SK-N-SH treated with all-trans-retinoic acid at 6 μM for 48 hours (cell line): ENCODE data around the gene TCF25.

Source experiments
- ATAC-seq: fragments of 200-7000 bp; cut with Tn5 transposase; 3 replicates; pipeline ENCODE4 v1.9.1; 2020; ENCODE audit warnings: mild to moderate bottlenecking, moderate library complexity
- ARNTL ChIP-seq: fragments of 450-650 bp; formaldehyde crosslinking; IDR thresholded peaks from 2 replicates; pipeline ENCODE4 v1.5.0; 2020; ENCODE audit warnings: low read depth, mild to moderate bottlenecking, moderate library complexity, borderline replicate concordance
- CREB5 ChIP-seq: fragments of 250-450 bp; sonication (Bioruptor Pico); IDR thresholded peaks from 2 replicates; pipeline ENCODE4 v1.5.1; 2020; ENCODE audit warnings: low read depth, mild to moderate bottlenecking, moderate library complexity
- CSDC2 ChIP-seq: fragments of 250-450 bp; sonication (Bioruptor Pico); IDR thresholded peaks from 2 replicates; pipeline ENCODE4 v1.5.0; 2020; ENCODE audit warnings: mild to moderate bottlenecking, moderate library complexity
- CSRNP3 ChIP-seq: fragments of 250-450 bp; sonication (Bioruptor Pico); IDR thresholded peaks from 2 replicates; pipeline ENCODE4 v1.5.1; 2021; ENCODE audit warnings: mild to moderate bottlenecking, moderate library complexity
- GLIS3 ChIP-seq: fragments of 250-450 bp; sonication (Bioruptor Pico); IDR thresholded peaks from 2 replicates; pipeline ENCODE4 v1.5.0; 2020; ENCODE audit warnings: mild to moderate bottlenecking, moderate library complexity
- ISL1 ChIP-seq: fragments of 250-450 bp; sonication (Bioruptor Pico); IDR thresholded peaks from 2 replicates; pipeline ENCODE4 v2.1.2; 2022; ENCODE audit warnings: mild to moderate bottlenecking, moderate library complexity
- OSR1 ChIP-seq: fragments of 250-450 bp; sonication (Bioruptor Pico); IDR thresholded peaks from 2 replicates; pipeline ENCODE4 v1.8.0; 2022; ENCODE audit warnings: moderate library complexity, mild to moderate bottlenecking, inconsistent platforms
- PATZ1 ChIP-seq: fragments of 250-450 bp; sonication (Bioruptor Pico); IDR thresholded peaks from 2 replicates; pipeline ENCODE4 v1.8.0; 2020; ENCODE audit warnings: mild to moderate bottlenecking, moderate library complexity, borderline replicate concordance
- POU6F1 ChIP-seq: fragments of 250-450 bp; sonication (Bioruptor Pico); IDR thresholded peaks from 2 replicates; pipeline ENCODE4 v1.8.0; 2021; ENCODE audit warnings: low read depth, mild to moderate bottlenecking, moderate library complexity, borderline replicate concordance
- PPARA ChIP-seq: fragments of 250-450 bp; sonication (Bioruptor Pico); IDR thresholded peaks from 2 replicates; pipeline ENCODE4 v1.5.0; 2020; ENCODE audit warnings: mild to moderate bottlenecking, borderline replicate concordance
- RARB ChIP-seq: fragments of 250-450 bp; sonication (Bioruptor Pico); IDR thresholded peaks from 2 replicates; pipeline ENCODE4 v1.8.0; 2021; ENCODE audit warnings: mild to moderate bottlenecking, moderate library complexity
- SNAI2 ChIP-seq: fragments of 250-450 bp; sonication (Bioruptor Pico); IDR thresholded peaks from 2 replicates; pipeline ENCODE4 v1.5.0; 2020; ENCODE audit warnings: mild to moderate bottlenecking, moderate library complexity
- TCF4 ChIP-seq: fragments of 250-450 bp; sonication (Bioruptor Pico); IDR thresholded peaks from 2 replicates; pipeline ENCODE4 v1.8.0; 2021; ENCODE audit warnings: mild to moderate bottlenecking, moderate library complexity, borderline replicate concordance
- TOX ChIP-seq: fragments of 250-450 bp; sonication (Bioruptor Pico); IDR thresholded peaks from 2 replicates; pipeline ENCODE4 v1.8.0; 2021; ENCODE audit warnings: mild to moderate bottlenecking, moderate library complexity, borderline replicate concordance
- TSHZ2 ChIP-seq: fragments of 250-450 bp; sonication (Bioruptor Pico); IDR thresholded peaks from 2 replicates; pipeline ENCODE4 v1.5.0; 2020; ENCODE audit warnings: mild to moderate bottlenecking, moderate library complexity
- ZFP3 ChIP-seq: fragments of 250-450 bp; sonication (Bioruptor Pico); IDR thresholded peaks from 2 replicates; pipeline ENCODE4 v1.5.0; 2020; ENCODE audit warnings: mild to moderate bottlenecking, moderate library complexity
- ZFP30 ChIP-seq: fragments of 450-650 bp; formaldehyde crosslinking; IDR thresholded peaks from 2 replicates; pipeline ENCODE4 v1.5.0; 2022; ENCODE audit warnings: mild to moderate bottlenecking, moderate library complexity
- ZNF565 ChIP-seq: fragments of 450-650 bp; formaldehyde crosslinking; conservative IDR thresholded peaks from 2 replicates; pipeline ENCODE4 v1.5.0; 2020; ENCODE audit warnings: low read depth, mild to moderate bottlenecking, moderate library complexity
- ZNF70 ChIP-seq: fragments of 450-650 bp; formaldehyde crosslinking; IDR thresholded peaks from 2 replicates; pipeline ENCODE4 v1.5.0; 2020; ENCODE audit warnings: mild to moderate bottlenecking, moderate library complexity
- ZNF8 ChIP-seq: fragments of 450-650 bp; formaldehyde crosslinking; IDR thresholded peaks from 2 replicates; pipeline ENCODE4 v1.5.0; 2020; ENCODE audit warnings: mild to moderate bottlenecking, moderate library complexity

Gene TCF25

GRCh38 chr16:89867918-89868317 lies 5.5 kb upstream of the TCF25 start:
- no peak for ATAC-seq
- no peak for TF ChIP-seq ZNF70
- TF ChIP-seq ZNF8: no peak
- no peak for TF ChIP-seq TOX (CRISPR knock-in tag)
- TF ChIP-seq GLIS3 (CRISPR knock-in tag): no peak
- no peak for TF ChIP-seq SNAI2
- no peak for TF ChIP-seq TSHZ2 (CRISPR knock-in tag)
- TF ChIP-seq OSR1 (CRISPR knock-in tag): no peak
- TF ChIP-seq TCF4 (CRISPR knock-in tag): no peak
- no peak for TF ChIP-seq ISL1
- no peak for TF ChIP-seq ZFP30 (CRISPR knock-in tag)
- TF ChIP-seq, all 23 proteins: peak for 0

- TF ChIP-seq OSR1 (CRISPR knock-in tag): no peak
- TF ChIP-seq ZFP30 (CRISPR knock-in tag): no peak
- TF ChIP-seq ZNF565 (CRISPR knock-in tag): no peak
- TF ChIP-seq GLIS3 (CRISPR knock-in tag): no peak
- no peak for TF ChIP-seq ISL1
- no peak for TF ChIP-seq CREB5
- TF ChIP-seq CSDC2 (CRISPR knock-in tag): no peak
- TF ChIP-seq CSRNP3 (CRISPR knock-in tag): no peak
- no peak for TF ChIP-seq TOX (CRISPR knock-in tag)
- no peak for TF ChIP-seq PPARA (CRISPR knock-in tag)
- no peak for ATAC-seq
These were observed 3.5 kb upstream of the TCF25 start for GRCh38 chr16:89869911-89870310.

GRCh38 chr16:89870440-89870839 lies 3.0 kb upstream of the TCF25 start:
- ATAC-seq: no peak
- TF ChIP-seq PATZ1 (CRISPR knock-in tag) (no peak), GLIS3 (CRISPR knock-in tag) (no peak), POU6F1 (CRISPR knock-in tag) (no peak), ARNTL (CRISPR knock-in tag) (no peak), ZNF565 (CRISPR knock-in tag) (no peak), ZFP3 (CRISPR knock-in tag) (no peak), CSRNP3 (CRISPR knock-in tag) (no peak), TCF4 (CRISPR knock-in tag) (no peak), ISL1 (no peak), TOX (CRISPR knock-in tag) (no peak), ZFP30 (CRISPR knock-in tag) (no peak), RARB (CRISPR knock-in tag) (no peak), SNAI2 (no peak)
